GDM1 (cell line): ENCODE data around the gene SUMF1.

Experiments used
- DNase-seq: peaks from one replicate; lab custom pipeline; 2025; lab: John Stamatoyannopoulos, UW

SUMF1 gene

DNA sequence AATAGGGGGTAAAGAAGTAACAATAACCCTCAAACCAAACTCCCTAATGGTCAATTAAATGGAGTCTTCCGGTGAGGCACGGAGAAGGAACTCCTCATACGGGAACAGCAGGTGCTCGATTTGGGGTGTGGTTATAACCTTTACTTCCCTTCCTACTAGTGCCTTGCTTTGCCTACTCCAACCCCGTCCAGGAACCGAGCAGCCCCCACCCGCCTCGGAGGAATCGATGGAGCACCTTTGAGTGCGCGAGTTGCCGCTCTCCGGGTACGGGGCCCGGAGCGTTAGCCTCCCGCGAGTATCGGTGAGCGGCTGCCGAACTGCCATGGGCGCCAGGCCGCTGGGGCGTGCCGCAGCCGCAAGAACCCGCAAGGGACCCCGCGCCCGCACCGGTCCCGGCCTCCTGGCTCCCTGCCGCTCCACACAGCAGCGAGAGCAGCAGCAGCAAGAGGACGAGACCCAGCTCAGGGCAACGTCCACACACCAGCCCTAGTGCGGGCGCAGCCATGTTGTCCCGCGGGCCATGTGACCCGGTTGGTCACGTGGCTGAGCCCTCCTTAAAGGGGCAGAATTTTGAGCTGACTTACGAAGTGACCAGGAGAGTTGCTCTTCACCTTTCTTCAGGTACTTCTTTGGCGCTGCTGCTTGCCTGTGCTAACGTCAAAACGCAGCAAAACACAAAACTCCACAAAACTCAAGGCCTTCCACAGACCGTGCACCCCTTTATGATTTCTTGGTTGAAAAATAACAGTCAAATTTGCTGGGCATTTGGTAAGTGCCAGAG lies at the start of gene SUMF1:
SUMF1 (minus strand) TSS at position 529 of the 781 bp plus-strand sequence; CDS start at position 505, 24 bp downstream.
- DNase-seq = peak; percentile 66

DNA sequence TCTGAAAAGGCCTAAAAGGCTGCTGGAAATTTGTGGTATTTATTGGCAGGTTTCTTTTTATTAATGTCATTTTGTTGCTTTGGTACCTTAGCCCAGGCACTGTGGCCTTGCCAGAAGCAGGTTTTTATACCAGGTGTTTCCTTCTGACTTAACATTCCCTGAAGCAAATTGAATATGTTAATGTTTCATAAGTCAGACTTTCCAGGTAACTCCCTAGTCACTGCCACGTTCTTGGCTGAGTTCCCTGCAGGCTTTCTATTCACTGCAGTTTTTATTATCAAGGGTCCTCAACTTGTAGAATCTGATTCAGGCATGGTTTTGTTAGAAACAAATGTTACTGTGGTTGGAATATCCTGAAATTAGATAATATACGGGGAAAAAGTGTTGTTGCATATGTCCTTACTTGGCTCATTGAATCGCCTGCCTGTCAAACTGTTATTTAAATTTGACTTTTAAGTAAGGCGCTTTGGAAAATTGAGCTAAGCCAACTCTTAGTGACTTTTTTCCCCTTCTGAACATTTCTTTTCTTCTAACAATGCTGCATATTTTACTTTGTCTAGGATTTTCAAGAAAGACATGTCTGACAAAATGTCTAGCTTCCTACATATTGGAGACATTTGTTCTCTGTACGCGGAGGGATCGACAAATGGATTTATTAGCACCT lies 49.0 kb upstream of the SUMF1 start:
- no peak for DNase-seq

- no peak for DNase-seq
Measured at GRCh38 chr3:4514916-4515315, 47.8 kb upstream of the SUMF1 start.

DNA sequence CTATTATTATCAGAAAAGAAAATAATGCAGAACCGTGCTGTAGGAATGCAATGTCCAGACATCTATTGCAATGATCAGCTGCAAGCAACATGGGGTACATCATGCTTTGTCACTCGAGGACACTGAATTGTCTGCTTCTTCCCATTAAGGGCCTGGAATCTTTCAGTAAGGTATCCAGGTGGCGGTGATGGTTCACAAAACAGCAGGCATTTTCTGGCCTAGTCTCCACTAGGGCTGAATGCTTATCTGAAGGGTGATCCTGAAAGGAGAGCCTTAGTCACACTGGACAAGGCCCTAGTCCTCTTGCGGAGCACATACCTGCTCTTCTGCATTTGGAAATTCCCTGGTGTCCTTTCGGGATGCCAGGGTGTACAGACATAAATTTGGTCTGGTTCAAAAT lies 47.3 kb upstream of the SUMF1 start:
- DNase-seq = no peak

GRCh38 chr3:4512895-4513616 lies 46.0 kb upstream of the SUMF1 start:
- no peak for DNase-seq

- no peak for DNase-seq
Measured at GRCh38 chr3:4511491-4512262, 44.6 kb upstream of the SUMF1 start.

DNA sequence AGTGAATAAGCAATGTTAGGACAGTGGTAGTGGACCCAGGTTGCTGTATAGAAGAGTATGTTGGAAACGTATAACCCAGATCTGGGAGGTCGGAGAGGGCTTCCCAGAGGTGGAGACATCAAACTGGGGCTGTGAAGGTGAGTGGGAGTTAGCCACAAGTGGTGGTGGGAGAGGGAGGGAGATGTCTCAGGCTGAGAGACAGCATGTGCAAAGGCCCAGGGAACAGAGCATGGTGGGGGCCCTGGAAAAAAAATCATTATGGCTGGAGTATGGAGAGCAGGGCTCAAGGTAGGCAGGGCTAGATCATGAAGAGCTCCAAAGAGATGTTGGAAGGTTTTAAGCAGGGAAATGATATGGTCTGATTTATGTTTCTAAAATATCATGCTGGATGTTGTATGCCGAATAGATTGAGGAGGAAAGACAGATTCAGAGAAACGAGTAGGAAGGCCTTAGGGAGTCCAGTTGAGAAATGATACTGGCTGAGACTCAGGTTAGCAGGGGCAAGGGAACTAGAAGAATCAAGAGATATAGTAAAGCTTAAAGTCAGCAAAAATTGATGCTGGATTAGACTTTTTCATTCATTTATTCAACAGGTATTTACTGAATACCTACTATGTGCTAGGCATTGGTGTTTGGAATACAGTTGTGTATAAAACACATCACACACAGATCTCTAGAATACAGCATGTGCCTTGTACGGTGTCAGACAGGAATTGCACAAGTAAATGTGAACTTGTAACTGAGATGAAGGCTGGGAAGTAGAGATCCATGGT lies 43.1 kb upstream of the SUMF1 start:
- no peak for DNase-seq

DNA sequence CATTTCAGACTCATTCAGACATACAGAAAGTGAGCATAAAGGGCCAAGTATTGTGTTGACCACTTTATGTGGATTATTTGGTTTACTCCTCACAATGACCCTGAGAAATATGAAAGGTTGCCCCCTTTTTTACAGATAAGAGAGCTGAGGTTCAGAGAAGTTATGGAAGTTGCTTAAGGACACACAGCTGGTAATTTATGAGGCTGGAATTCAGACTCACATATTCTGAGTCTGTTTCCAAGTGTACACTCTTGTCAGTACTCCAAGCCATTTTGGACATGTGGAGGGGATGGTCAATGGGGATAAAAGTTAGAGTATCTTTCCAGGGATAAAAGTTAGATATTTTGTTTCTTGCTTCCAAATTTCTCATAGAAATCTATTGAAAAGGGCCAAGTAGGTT lies 42.0 kb upstream of the SUMF1 start:
- DNase-seq = no peak

DNA sequence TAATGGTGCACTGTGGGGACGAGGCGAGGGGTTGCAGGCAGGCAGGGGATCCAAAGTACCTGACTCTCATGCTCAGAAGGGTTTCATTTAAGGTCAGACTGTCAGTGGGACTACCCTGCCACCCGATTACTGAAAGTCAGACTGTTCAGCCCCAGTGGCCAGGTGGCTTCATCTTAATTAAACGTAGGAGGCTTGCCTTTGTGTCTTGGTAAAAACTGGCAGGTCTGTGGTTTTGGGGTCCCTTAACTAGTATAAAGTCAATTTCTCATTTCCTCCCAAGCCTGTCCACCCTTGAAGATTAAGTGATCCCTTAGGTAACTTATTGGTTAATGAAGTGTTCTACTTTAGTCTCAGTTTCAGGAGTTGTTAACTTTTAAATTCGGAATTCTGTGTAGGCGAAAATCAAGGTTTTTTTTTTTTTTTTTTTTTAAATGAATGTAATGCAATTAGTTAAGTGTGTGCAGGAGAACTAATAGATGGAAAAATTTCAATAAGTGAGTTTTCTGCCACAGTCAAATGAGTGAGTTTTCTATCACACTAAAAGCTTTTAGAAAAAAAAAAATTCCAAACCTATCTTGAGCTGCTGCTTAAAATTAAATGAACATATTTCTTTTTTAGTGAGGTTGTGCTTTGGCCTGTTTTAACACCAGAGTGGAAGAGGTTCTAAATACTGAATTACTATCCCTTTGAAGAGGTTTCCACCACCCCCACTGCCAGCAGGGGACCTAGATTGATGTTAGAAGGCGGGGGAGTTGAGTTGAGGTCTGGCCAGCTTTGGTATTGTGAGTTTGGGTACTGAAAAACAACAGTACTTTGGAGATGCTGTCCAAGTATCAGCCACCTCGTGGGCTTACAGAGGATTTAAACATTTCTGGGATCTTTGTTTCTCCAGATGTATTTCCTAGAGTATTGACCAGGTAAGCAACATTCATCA lies 41.2 kb upstream of the SUMF1 start:
- no peak for DNase-seq

- no peak for DNase-seq
Measured at GRCh38 chr3:4507024-4507596, 40.0 kb upstream of the SUMF1 start.

DNA sequence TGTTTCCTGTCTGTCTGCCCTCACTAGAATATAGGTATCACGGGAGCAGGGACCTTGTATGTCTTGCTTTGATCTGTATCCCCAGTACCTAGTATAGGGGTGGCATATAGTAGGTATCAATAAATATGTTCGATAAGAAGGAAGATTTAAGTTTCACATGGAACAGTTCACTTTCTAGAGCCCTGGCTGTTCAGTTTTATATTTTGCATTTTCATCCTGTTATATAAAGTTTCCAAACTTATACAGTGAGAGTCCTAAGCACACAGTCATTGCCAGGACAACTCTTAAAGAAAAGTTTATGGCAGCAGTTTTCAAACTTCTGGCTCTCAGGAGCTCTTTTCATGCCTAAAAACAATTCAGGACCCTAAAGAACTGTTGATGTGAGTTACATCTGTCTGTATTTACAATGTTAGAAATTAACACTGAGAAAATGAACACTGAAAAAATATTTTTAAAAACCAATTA lies 39.5 kb upstream of the SUMF1 start:
- no peak for DNase-seq

DNA sequence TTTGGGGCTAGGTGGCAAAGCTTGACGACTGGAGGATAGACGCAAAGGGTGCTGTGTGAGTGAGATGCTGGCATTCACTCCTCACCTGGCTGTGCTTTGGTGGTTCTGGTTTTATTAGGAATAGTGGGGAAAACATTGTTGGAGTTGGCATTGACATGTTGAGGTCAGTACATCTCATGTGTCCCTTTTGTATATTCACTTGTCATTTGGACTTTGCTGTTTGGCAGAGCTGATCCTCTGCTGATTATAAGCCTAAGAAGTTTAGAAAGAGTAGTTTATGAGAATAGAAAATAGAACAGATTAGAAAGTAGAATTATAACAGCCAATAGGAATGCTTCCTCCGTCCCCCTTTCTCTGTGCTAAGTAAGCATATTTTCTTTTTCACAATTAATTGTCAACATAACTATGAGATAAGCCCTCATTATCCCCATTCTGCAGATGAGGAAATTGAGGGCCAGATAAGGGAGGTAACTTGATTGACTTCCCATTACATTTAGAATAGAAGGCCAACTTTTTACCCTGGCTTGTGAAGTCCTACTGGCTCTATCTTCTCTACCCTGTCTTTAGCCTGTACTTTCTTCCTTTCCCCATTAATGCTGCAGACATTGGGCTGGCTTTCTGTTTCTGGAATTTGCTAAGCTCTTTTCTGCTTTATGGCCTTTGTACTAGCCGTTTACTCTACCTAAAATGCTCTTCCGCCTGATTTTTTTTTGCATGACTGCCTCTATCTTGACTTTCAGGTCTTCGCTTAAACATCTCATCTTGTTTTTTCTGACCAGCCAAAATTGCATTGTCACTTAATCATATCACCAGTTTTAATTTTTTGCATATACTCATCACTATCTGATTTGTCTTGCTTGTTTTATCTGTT lies 38.9 kb upstream of the SUMF1 start:
- DNase-seq = no peak

- DNase-seq = no peak
Measured at GRCh38 chr3:4504340-4505261, 37.5 kb upstream of the SUMF1 start.

DNA sequence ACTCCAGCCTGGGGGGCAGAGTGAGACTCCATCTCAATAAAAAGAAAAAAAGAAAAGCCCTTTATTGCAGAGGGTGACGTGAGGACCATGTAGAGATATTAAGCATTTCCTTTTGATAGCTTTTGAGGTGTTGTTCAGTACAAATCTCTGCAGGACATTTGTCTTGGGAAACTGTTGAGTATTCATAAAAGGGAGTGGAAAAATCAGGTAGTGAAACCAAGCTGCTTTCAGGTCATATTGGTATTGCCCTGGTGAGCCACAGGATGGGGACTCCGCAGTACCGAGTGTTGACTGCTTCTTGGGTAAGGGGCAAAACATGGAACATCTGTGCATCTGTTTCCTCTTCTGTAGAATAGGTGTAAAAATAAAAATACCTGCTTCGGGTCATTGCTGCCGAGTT lies 36.0 kb upstream of the SUMF1 start:
- DNase-seq = no peak

GRCh38 chr3:4501927-4502326 lies 34.9 kb upstream of the SUMF1 start:
- no peak for DNase-seq

DNA sequence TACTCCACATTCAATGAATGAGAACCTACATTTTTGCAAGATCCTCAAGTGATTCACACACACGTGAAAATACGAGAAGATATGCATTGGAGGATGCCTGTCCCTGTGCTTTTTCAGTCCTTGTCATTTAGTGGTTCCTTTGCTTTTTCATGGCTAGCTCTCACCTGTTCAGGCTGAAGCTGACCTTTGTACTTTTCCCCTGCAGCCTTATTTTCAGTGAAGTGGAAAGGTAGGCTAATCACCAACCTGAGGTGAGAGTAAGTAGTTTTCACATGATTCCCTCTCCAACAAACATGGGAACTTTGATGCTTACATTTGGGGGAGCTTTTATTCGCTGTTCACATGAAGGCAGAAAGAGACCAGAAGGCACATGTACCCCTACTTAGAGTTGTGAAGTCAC lies 34.4 kb upstream of the SUMF1 start:
- no peak for DNase-seq

DNA sequence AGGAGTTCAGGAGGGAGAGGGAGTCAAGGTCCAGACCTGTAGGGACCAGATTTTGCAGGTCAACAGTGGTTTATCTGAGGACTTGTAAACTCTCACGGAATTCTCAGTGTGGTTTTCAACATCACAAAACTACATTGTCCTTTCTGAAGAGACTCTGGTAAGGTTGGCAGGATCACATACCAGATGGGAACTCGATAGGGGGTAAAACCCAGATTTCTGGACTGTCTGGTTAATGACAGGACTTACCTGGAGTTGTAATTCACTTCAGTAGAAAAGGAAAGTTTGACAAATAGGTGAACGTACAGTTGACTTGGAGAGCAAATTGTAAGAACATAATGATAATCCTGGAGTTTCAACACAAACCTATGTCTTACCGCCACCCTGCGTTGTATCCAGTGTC lies 31.4 kb upstream of the SUMF1 start:
- no peak for DNase-seq

DNA sequence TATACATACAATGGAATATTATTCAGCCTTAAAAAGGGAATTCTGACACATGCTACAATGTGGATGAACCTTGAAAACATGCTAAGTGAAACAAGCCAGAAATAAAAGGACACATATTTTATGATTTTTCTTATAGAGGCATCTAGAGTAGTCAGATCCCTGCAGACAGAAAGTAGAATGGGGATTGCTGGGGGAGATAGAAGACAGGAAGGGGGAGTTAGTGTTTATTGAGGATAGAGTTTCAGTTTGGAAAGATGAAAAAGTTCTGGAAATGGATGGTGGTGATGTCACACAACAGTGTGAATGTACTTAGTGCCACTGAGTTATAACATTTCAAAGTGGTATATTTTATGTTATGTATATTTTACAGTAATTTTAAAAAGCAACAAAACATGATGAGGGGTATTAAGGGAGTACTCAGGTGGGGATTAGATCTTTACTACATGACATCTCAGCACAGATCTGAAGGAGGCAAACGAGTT lies 30.8 kb upstream of the SUMF1 start:
- DNase-seq = no peak
